ENCODE data around the gene DDX1. TPM values are rescaled to one million over a fixed set of nuclear protein-coding genes. Genes with fewer than 3 reads are reported as not detected.
"Not testable (repeated sequence)": the region's sequence is repeated elsewhere in the genome, so short reads cannot be mapped to it uniquely, and the experiment has no call there.

DDX1 gene
- polyA plus RNA-seq, 3 donors: 14.1 to 35.4 (median 30.1) TPM

- Histone ChIP-seq H3K27me3 (ENCODE audit: control insufficient read depth in 2 of 2, insufficient read depth in 2 of 2, low read length in 2 of 2) (no peaks in the 10 kb centered on the region), H3K9me3 (replicated peaks in 1 of 2; ENCODE audit: control insufficient read depth in 1 of 2, insufficient read depth in 1 of 2, low read length in 2 of 2) (no peaks in the 10 kb centered on the region), H3K4me1 (ENCODE audit: control insufficient read depth in 1 of 2, insufficient read depth in 2 of 2, low read length in 2 of 2) (no peaks in the 10 kb centered on the region), H3K4me3 (replicated peaks in 1 of 3; ENCODE audit: low read depth in 2 of 3, low read length in 3 of 3) (no peak overlapping the region), H3K4me2 (replicated peaks; ENCODE audit: extremely low read depth, low read length, poor library complexity, severe bottlenecking) (no peak overlapping the region), H4K20me1 (ENCODE audit: insufficient read depth, low read length) (no peaks in the 10 kb centered on the region), H3K27ac (ENCODE audit: low read depth in 1 of 2, low read length in 2 of 2) (no peak overlapping the region), H3K36me3 (replicated peaks in 1 of 2; ENCODE audit: control insufficient read depth in 1 of 2, insufficient read depth in 2 of 2, low read length in 2 of 2) (no peaks in the 10 kb centered on the region), H3K79me2 (ENCODE audit: insufficient read depth, low read length) (no peaks in the 10 kb centered on the region), H3K9ac (ENCODE audit: insufficient read depth, low read length, poor library complexity, severe bottlenecking) (no peak overlapping the region), H2AFZ (ENCODE audit: insufficient read depth, low read depth, low read length, poor library complexity, severe bottlenecking) (no peak overlapping the region)
- Mint-ChIP-seq H3K36me3 (no peaks in the 10 kb centered on the region), H3K4me1 (no peaks in the 10 kb centered on the region), H3K9me3 (peaks cover 0 to 11% (median 6%) of the 10 kb centered on the region in 7 donors), H3K27me3 (ENCODE audit: low read depth in 3 of 3) (peaks cover 0 to 2% (median 1%) of the 10 kb centered on the region in 3 donors), H3K27ac (no peak overlapping the region), H3K4me3 (no peak overlapping the region)
- 78% methylated on average over 1 of the region's 3 CpGs for WGBS (ENCODE audit: insufficient coverage)
- no peak for DNase-seq
- TF ChIP-seq CTCF (IDR thresholded peaks at IDR 0.05): no peak
- intact Hi-C loops (cut with micrococcal nuclease): no loop called here
Measured at GRCh38 chr2:15679386-15679924, 87.8 kb downstream of the DDX1 start.

DNA sequence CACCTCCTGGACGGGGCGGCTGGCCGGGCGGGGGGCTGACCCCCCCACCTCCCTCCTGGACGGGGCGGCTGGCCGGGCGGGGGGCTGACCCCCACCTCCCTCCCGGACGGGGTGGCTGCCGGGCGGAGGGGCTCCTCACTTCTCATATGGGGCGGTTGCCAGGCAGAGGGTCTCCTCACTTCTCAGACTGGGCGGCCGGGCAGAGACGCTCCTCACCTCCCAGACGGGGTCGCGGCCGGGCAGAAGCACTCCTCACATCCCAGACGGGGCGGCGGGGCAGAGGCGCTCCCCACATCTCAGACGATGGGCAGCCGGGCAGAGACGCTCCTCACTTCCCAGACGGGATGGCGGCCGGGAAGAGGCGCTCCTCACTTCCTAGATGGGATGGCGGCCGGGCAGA lies 88.5 kb downstream of the DDX1 start:
- H3K27me3 Mint-ChIP-seq (ENCODE audit: low read depth in 3 of 3); intact Hi-C loops (cut with micrococcal nuclease); DNase-seq; H3K4me3 Mint-ChIP-seq; H3K9ac ChIP-seq (ENCODE audit: insufficient read depth, low read length, poor library complexity, severe bottlenecking); H3K4me3 ChIP-seq (replicated peaks in 1 of 3; ENCODE audit: low read depth in 2 of 3, low read length in 3 of 3); H3K27ac Mint-ChIP-seq; H3K79me2 ChIP-seq (ENCODE audit: insufficient read depth, low read length); H3K9me3 ChIP-seq (replicated peaks in 1 of 2; ENCODE audit: control insufficient read depth in 1 of 2, insufficient read depth in 1 of 2, low read length in 2 of 2); H3K4me1 Mint-ChIP-seq; H4K20me1 ChIP-seq (ENCODE audit: insufficient read depth, low read length); H3K4me1 ChIP-seq (ENCODE audit: control insufficient read depth in 1 of 2, insufficient read depth in 2 of 2, low read length in 2 of 2); H3K4me2 ChIP-seq (replicated peaks; ENCODE audit: extremely low read depth, low read length, poor library complexity, severe bottlenecking); H3K36me3 Mint-ChIP-seq; H3K27ac ChIP-seq (ENCODE audit: low read depth in 1 of 2, low read length in 2 of 2); H3K36me3 ChIP-seq (replicated peaks in 1 of 2; ENCODE audit: control insufficient read depth in 1 of 2, insufficient read depth in 2 of 2, low read length in 2 of 2); H2AFZ ChIP-seq (ENCODE audit: insufficient read depth, low read depth, low read length, poor library complexity, severe bottlenecking); H3K27me3 ChIP-seq (ENCODE audit: control insufficient read depth in 2 of 2, insufficient read depth in 2 of 2, low read length in 2 of 2): not testable (repeated sequence)
- H3K9me3 Mint-ChIP-seq: peaks cover 0 to 11% (median 6%) of the 10 kb centered on the region in 7 donors
- no CpG with 5 or more reads among the region's 33 CpGs for WGBS (ENCODE audit: insufficient coverage)

Other genes with a start within 250 kb of the DDX1 start
- gene NBAS, start 30.5 kb upstream of the DDX1 start, polyA plus RNA-seq: 10 to 100 TPM in 1 of 3 donors, 1 to 10 TPM in 2; 8.9 to 10.9 (median 8.9) TPM